ENCODE measurements around the gene MBTPS1.
"Not testable (repeated sequence)": the region's sequence is repeated elsewhere in the genome, so short reads cannot be mapped to it uniquely, and the experiment has no call there.

MBTPS1 gene

GRCh38 chr16:84121007-84121406 lies 4.3 kb upstream of the MBTPS1 start:
- TF ChIP-seq, protein P1, sequence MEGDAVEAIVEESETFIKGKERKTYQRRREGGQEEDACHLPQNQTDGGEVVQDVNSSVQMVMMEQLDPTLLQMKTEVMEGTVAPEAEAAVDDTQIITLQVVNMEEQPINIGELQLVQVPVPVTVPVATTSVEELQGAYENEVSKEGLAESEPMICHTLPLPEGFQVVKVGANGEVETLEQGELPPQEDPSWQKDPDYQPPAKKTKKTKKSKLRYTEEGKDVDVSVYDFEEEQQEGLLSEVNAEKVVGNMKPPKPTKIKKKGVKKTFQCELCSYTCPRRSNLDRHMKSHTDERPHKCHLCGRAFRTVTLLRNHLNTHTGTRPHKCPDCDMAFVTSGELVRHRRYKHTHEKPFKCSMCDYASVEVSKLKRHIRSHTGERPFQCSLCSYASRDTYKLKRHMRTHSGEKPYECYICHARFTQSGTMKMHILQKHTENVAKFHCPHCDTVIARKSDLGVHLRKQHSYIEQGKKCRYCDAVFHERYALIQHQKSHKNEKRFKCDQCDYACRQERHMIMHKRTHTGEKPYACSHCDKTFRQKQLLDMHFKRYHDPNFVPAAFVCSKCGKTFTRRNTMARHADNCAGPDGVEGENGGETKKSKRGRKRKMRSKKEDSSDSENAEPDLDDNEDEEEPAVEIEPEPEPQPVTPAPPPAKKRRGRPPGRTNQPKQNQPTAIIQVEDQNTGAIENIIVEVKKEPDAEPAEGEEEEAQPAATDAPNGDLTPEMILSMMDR (IDR thresholded peaks at IDR 0.05; ENCODE audit: borderline replicate concordance, insufficient read depth, low read depth, low read length): no peak

DNA sequence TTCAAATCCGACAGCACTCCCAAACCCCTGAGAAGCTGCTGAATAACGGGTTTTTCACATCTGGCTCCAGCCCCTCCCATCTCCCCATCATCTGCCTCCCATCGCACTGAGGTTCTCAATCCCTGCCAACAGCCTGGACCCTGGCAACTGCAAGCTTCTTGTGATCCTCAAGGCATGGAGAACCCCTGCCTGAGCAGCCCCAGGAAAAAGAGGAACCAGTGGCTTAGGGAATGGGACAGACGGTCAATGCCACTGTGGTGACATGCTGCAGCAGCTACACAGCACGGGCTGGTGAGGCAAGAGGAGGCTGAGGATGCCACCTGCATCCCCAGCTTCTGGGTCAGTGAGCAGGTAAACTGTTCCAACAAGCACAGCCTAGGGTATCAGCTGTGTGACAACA lies 3.3 kb upstream of the MBTPS1 start:
- H3K4me3 ChIP-seq (ENCODE audit: low read depth, low read length): no peak overlapping the region
- TF ChIP-seq, protein P1 (IDR thresholded peaks at IDR 0.05; ENCODE audit: borderline replicate concordance, insufficient read depth, low read depth, low read length): no peak

More at GRCh38 chr16:84121007-84121406, 4.3 kb upstream of the MBTPS1 start:
- no peak overlapping the region for H3K4me3 ChIP-seq (ENCODE audit: low read depth, low read length)

- no peak overlapping the region for H3K4me3 ChIP-seq (ENCODE audit: low read depth, low read length)
- TF ChIP-seq, protein P1 (IDR thresholded peaks at IDR 0.05; ENCODE audit: borderline replicate concordance, insufficient read depth, low read depth, low read length): no peak
These were observed 2.6 kb upstream of the MBTPS1 start for GRCh38 chr16:84119368-84119767.

GRCh38 chr16:84118315-84118714 lies 1.6 kb upstream of the MBTPS1 start:
- H3K4me3 ChIP-seq (ENCODE audit: low read depth, low read length): not testable (repeated sequence)

- TF ChIP-seq, protein P1 (IDR thresholded peaks at IDR 0.05; ENCODE audit: borderline replicate concordance, insufficient read depth, low read depth, low read length): no peak
- peak overlapping the region; percentile 88 for H3K4me3 ChIP-seq (ENCODE audit: low read depth, low read length)
These were observed 727 bp upstream of the MBTPS1 start for GRCh38 chr16:84117494-84117843.

- peak overlapping the region; percentile 88 for H3K4me3 ChIP-seq (ENCODE audit: low read depth, low read length)
These were observed 623 bp downstream of the MBTPS1 start for GRCh38 chr16:84115919-84116719.

DNA sequence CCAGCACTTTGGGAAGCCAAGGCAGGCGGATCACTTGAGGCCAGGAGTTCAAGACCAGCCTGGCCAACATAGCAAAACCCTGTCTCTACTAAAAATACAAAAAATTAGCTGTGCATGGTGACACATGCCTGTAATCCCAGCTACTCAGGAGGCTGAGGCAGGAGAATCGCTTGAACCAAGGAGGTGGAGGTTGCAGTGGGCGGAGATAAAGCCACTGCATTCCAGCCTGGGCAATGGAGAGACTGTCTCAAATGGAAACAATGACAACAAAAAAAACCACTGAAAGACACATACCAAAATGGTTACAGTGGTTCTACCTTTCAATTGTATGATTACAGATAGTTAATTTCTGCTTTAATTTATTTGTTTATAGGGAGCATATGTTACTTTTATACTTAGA lies 4.8 kb downstream of the MBTPS1 start:
- H3K4me3 ChIP-seq (ENCODE audit: low read depth, low read length): not testable (repeated sequence)

More at GRCh38 chr16:84115919-84116719, 623 bp downstream of the MBTPS1 start:
- TF ChIP-seq, protein P1 (IDR thresholded peaks at IDR 0.05; ENCODE audit: borderline replicate concordance, insufficient read depth, low read depth, low read length): peak; percentile 33; the same call in 1 of the 2 replicates

DNA sequence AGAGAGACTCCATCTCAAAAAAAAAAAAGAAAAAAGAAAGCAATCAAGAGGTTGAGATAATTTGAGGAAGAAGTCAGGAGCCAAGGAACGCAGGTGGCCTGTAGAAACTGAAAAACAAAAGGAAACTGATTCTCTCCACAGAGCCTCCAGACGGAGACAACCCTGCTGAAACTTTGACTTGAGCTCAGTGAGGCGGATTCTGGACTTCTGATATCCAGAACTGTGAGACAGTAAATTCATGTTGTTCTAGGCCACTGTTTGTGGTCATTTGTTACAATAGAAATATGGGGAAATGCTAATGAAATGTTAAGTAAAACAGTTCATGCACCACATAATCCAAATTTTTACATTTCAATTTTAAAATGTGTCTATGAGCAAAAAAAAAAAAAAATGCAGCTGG lies 5.2 kb downstream of the MBTPS1 start:
- H3K4me3 ChIP-seq (ENCODE audit: low read depth, low read length): no peak overlapping the region
- TF ChIP-seq, protein P1 (IDR thresholded peaks at IDR 0.05; ENCODE audit: borderline replicate concordance, insufficient read depth, low read depth, low read length): no peak

All from GM12875 (cell line).